Activated CD8-positive, alpha-beta memory T cell treated with anti-CD3 and anti-CD28 coated beads, Interleukin-2, amount 50 U/mL, for 24 hours (primary cell): ENCODE results near the gene MRPL41.
"Not testable (repeated sequence)": the region's sequence is repeated elsewhere in the genome, so short reads cannot be mapped to it uniquely, and the experiment has no call there.

ENCODE experiments used
- DNase-seq: peaks from one replicate; pipeline ENCODE4 v3.0.0-alpha.2; 2020; ENCODE audit errors: extremely low read depth

Gene MRPL41

GRCh38 chr9:137522746-137523455 lies 28.8 kb upstream of the MRPL41 start:
- no peak for DNase-seq

- DNase-seq = no peak
Measured at GRCh38 chr9:137524161-137524980, 27.3 kb upstream of the MRPL41 start.

GRCh38 chr9:137524981-137525317 lies 26.7 kb upstream of the MRPL41 start:
- DNase-seq = no peak

- DNase-seq = no peak
Measured at GRCh38 chr9:137530331-137530730, 21.3 kb upstream of the MRPL41 start.

- DNase-seq = no peak
Measured at GRCh38 chr9:137531099-137531765, 20.4 kb upstream of the MRPL41 start.

GRCh38 chr9:137532891-137533468 lies 18.7 kb upstream of the MRPL41 start:
- not testable (repeated sequence) for DNase-seq

- DNase-seq = no peak
Measured at GRCh38 chr9:137534256-137535119, 17.2 kb upstream of the MRPL41 start.

GRCh38 chr9:137535120-137535428 lies 16.6 kb upstream of the MRPL41 start:
- DNase-seq = no peak

GRCh38 chr9:137536594-137537131 lies 15.0 kb upstream of the MRPL41 start:
- not testable (repeated sequence) for DNase-seq

GRCh38 chr9:137538058-137538457 lies 13.6 kb upstream of the MRPL41 start:
- no peak for DNase-seq

- no peak for DNase-seq
Measured at GRCh38 chr9:137540536-137540935, 11.1 kb upstream of the MRPL41 start.

GRCh38 chr9:137542486-137542885 lies 9.2 kb upstream of the MRPL41 start:
- DNase-seq = no peak

GRCh38 chr9:137543237-137543963 lies 8.3 kb upstream of the MRPL41 start:
- DNase-seq = no peak

- no peak for DNase-seq
Measured at GRCh38 chr9:137544176-137544760, 7.4 kb upstream of the MRPL41 start.

- no peak for DNase-seq
Measured at GRCh38 chr9:137545123-137545522, 6.6 kb upstream of the MRPL41 start.

- DNase-seq = no peak
Measured at GRCh38 chr9:137547687-137548543, 3.8 kb upstream of the MRPL41 start.

- DNase-seq = no peak
Measured at GRCh38 chr9:137550231-137550621, 1.5 kb upstream of the MRPL41 start, which contains the start of gene PNPLA7. PNPLA7 (minus strand) TSS chr9:137550402; CDS start chr9:137550197, 205 bp downstream.

- not testable (repeated sequence) for DNase-seq
Measured at GRCh38 chr9:137550958-137551263, 768 bp upstream of the MRPL41 start.

GRCh38 chr9:137552022-137552768 lies 516 bp downstream of the MRPL41 start:
- no peak for DNase-seq
